Panc1 (cell line): Measurements from ENCODE around the gene COL4A1. TPM values are rescaled to one million over a fixed set of nuclear protein-coding genes. Genes with fewer than 3 reads are reported as not detected.

Source experiments
- ATAC-seq: fragments of 200-7000 bp; cut with Tn5 transposase; 2 replicates; pipeline ENCODE4 v1.9.1; 2020; ENCODE audit warnings: mild to moderate bottlenecking, moderate library complexity
- BruUV-seq: library from RNA; stranded (reverse); fragments of 400-500 nt; replicated peaks from 2 replicates; lab custom pipeline; 2021; lab: Mats Ljungman, UMichigan
- CTCF ChIA-PET: fragments of 300-600 bp; sonication (Branson Sonifier 250); formaldehyde crosslinking; loops from one replicate; lab custom pipeline; 2022; ENCODE audit warnings: antibody characterized with exemption; lab: Charles Lee
- POLR2A ChIA-PET: fragments of 300-600 bp; sonication (Branson Sonifier 250); formaldehyde crosslinking; loops from one replicate; lab custom pipeline; 2022; ENCODE audit warnings: antibody characterized with exemption; lab: Charles Lee
- DNase-seq: peaks from one replicate; pipeline ENCODE4 v3.0.0-alpha.2; 2010; ENCODE audit warnings: low read depth, low spot score
- H3K27ac ChIP-seq: 2 replicates; pipeline ENCODE4 v1.5.1; 2011; ENCODE audit warnings: mild to moderate bottlenecking, low read length, inconsistent platforms
- H3K27me3 ChIP-seq: fragments of 200-500 bp; sonication (Bioruptor generic); 2 replicates; pipeline ENCODE4 v1.6.0; 2014; ENCODE audit warnings: low read length, inconsistent platforms; ENCODE audit not compliant: control insufficient read depth, insufficient read depth
- H3K36me3 ChIP-seq: fragments of 200-500 bp; sonication (Bioruptor generic); 2 replicates; pipeline ENCODE4 v1.5.1; 2014; ENCODE audit warnings: inconsistent platforms, mild to moderate bottlenecking, low read length, moderate library complexity; ENCODE audit not compliant: control insufficient read depth, insufficient read depth
- H3K4me1 ChIP-seq: 2 replicates; pipeline ENCODE4 v1.5.1; 2011; ENCODE audit warnings: inconsistent platforms, mild to moderate bottlenecking, low read length, moderate library complexity; ENCODE audit not compliant: control insufficient read depth, insufficient read depth
- H3K4me3 ChIP-seq, 2 experiments: 2 replicates each; pipeline ENCODE4 v1.5.1; 2011 to 2012; ENCODE audit warnings: low read depth in 2 of 2, low read length in 2 of 2, mild to moderate bottlenecking in 2 of 2, inconsistent platforms in 1 of 2, moderate library complexity in 1 of 2
- H3K9me3 ChIP-seq: fragments of 200-500 bp; sonication (Bioruptor generic); 2 replicates; pipeline ENCODE4 v1.5.1; 2014; ENCODE audit warnings: low read depth, mild to moderate bottlenecking, inconsistent platforms, low read length, moderate library complexity; ENCODE audit not compliant: control insufficient read depth, insufficient read depth
- CTCF ChIP-seq: fragments of 450-650 bp; IDR thresholded peaks from 2 replicates; pipeline ENCODE4 v1.5.1; 2017; ENCODE audit warnings: mild to moderate bottlenecking
- POLR2AphosphoS5 ChIP-seq: IDR thresholded peaks from 2 replicates; pipeline ENCODE4 v1.6.1; 2012; ENCODE audit warnings: mild to moderate bottlenecking, low read depth, low read length, moderate library complexity
- REST ChIP-seq, 2 experiments: IDR thresholded peaks; 2 replicates each; pipeline ENCODE4 v1.6.1; 2011 to 2012; ENCODE audit warnings: low read depth in 2 of 2, control low read depth in 1 of 2, low read length in 1 of 2, mild to moderate bottlenecking in 1 of 2, moderate library complexity in 1 of 2; ENCODE audit not compliant: insufficient read depth in 1 of 2
- SIN3A ChIP-seq: IDR thresholded peaks from 2 replicates; pipeline ENCODE4 v1.6.1; 2012; ENCODE audit warnings: low read depth, mild to moderate bottlenecking, low read length, moderate library complexity, borderline replicate concordance; ENCODE audit not compliant: insufficient read depth
- TCF7L2 ChIP-seq: IDR thresholded peaks from 2 replicates; pipeline ENCODE4 v1.6.1; 2011; ENCODE audit warnings: mild to moderate bottlenecking, low read depth, low read length, inconsistent platforms
- in situ Hi-C: cut with HindIII; loops from 2 replicates; pipeline ENCODE4 v1.10.0; 2016; ENCODE audit warnings: low sequenced_read_pairs, low pct_unique_long_range_greater_than_20kb
- intact Hi-C: fragments of 100-400 bp; cut with micrococcal nuclease; formaldehyde crosslinking; loops from one replicate; pipeline ENCODE4 v1.10.0; 2022; ENCODE audit not compliant: unreplicated experiment
- total RNA-seq: library from RNA; stranded (reverse); gene quantifications from one replicate; pipeline ENCODE4 v1.2.1, GENCODE V29; 2021; ENCODE audit not compliant: unreplicated experiment

COL4A1 gene
- total RNA-seq, 1 experiment from 2014 or later: 1.1 TPM

- POLR2A ChIA-PET: no interaction called here
- H3K9me3 ChIP-seq: no peaks in the 10 kb centered on the region
- intact Hi-C loops: no loop called here
- TF ChIP-seq TCF7L2 (no peak), POLR2AphosphoS5 (no peak), SIN3A (no peak), REST (IDR thresholded peaks at IDR 0.05; ENCODE audit: insufficient read depth in 1 of 2, low read depth in 2 of 2, low read length in 1 of 2) (no peak), CTCF (no peak)
- H3K4me1 ChIP-seq: no peaks in the 10 kb centered on the region
- in situ Hi-C loops: no loop called here
- DNase-seq (no peak), ATAC-seq (no peak)
- no peaks in the 10 kb centered on the region; the same call in 1 of the 2 replicates for H3K27me3 ChIP-seq
- no peak overlapping the region for H3K27ac ChIP-seq
- H3K4me3 ChIP-seq: no peak overlapping the region
- CTCF ChIA-PET: no interaction called here
- no TSS peak for BruUV-seq
- no peaks in the 10 kb centered on the region for H3K36me3 ChIP-seq
These were observed 40.1 kb upstream of the COL4A1 start for GRCh38 chr13:110347088-110347487.

DNA sequence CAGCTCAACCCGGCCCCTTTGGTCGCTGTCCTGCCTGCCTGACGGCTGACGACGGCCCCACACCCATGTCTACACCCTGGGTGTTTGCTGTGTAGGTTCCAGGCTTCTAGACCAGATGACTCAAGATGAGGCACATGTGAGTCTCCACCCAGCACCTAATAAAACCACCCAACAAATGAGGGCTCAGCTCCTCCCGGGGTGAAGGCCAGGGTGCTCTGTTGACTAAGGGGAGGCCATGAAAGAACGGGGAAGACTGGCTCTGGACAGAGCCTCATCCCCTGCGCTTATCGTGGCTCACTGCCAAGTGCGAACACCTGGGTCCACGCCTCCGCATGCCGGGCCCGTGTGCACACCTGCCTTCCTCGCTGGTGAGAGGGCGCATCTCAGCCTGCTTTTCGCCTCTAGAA, 39.7 kb upstream of the COL4A1 start:
- Histone ChIP-seq H3K9me3 (no peaks in the 10 kb centered on the region), H3K4me1 (no peaks in the 10 kb centered on the region), H3K27me3 (no peaks in the 10 kb centered on the region; the same call in 1 of the 2 replicates), H3K27ac (no peak overlapping the region), H3K4me3 (no peak overlapping the region), H3K36me3 (no peaks in the 10 kb centered on the region)
- TF ChIP-seq REST (IDR thresholded peaks at IDR 0.05; ENCODE audit: insufficient read depth in 1 of 2, low read depth in 2 of 2, low read length in 1 of 2) (no peak), CTCF (no peak), POLR2AphosphoS5 (no peak), SIN3A (no peak), TCF7L2 (no peak)
- no TSS peak for BruUV-seq
- CTCF ChIA-PET: no interaction called here
- no peak for DNase-seq
- intact Hi-C loops (no loop called here), in situ Hi-C loops (no loop called here)
- ATAC-seq: no peak
- POLR2A ChIA-PET: no interaction called here
